ENCODE measurements around the gene EIF4A3. TPM values are rescaled to one million over a fixed set of nuclear protein-coding genes. Genes with fewer than 3 reads are reported as not detected.
A peak's percentile ranks its signal among the peaks of the same experiment; 100 is the strongest.

EIF4A3 gene
- 57.9 TPM for total RNA-seq

GRCh38 chr17:80147035-80147822 is at the start of gene EIF4A3:
Gene EIF4A3, minus strand, starts transcription at chr17:80147128. Its CDS starts 167 bp downstream, at chr17:80146961.
- peak; percentile 99 for DNase-seq (ENCODE audit: low spot score)

GRCh38 chr17:80196652-80197051 is 49.7 kb upstream of the EIF4A3 start:
- no peak for DNase-seq (ENCODE audit: low spot score)

GRCh38 chr17:80195671-80196529 is 49.0 kb upstream of the EIF4A3 start:
- DNase-seq (ENCODE audit: low spot score), result no peak

- no peak for DNase-seq (ENCODE audit: low spot score)
These were observed 48.2 kb upstream of the EIF4A3 start for GRCh38 chr17:80195141-80195540.

GRCh38 chr17:80191865-80192661 is 45.1 kb upstream of the EIF4A3 start:
- peak; percentile 57 for DNase-seq (ENCODE audit: low spot score)

- DNase-seq (ENCODE audit: low spot score), result no peak
These were observed 44.3 kb upstream of the EIF4A3 start for GRCh38 chr17:80191192-80191591.

- DNase-seq (ENCODE audit: low spot score), result no peak
These were observed 43.8 kb upstream of the EIF4A3 start for GRCh38 chr17:80190716-80191115.

GRCh38 chr17:80189611-80190010 is 42.7 kb upstream of the EIF4A3 start:
- no peak for DNase-seq (ENCODE audit: low spot score)

GRCh38 chr17:80187515-80187941 is 40.6 kb upstream of the EIF4A3 start:
- peak; percentile 40 for DNase-seq (ENCODE audit: low spot score)

- DNase-seq (ENCODE audit: low spot score), result no peak
These were observed 40.2 kb upstream of the EIF4A3 start for GRCh38 chr17:80187090-80187489.

- no peak for DNase-seq (ENCODE audit: low spot score)
These were observed 39.0 kb upstream of the EIF4A3 start for GRCh38 chr17:80185968-80186367.

GRCh38 chr17:80184423-80184714 is 37.4 kb upstream of the EIF4A3 start:
- DNase-seq (ENCODE audit: low spot score), result no peak

GRCh38 chr17:80183581-80184422 is 36.9 kb upstream of the EIF4A3 start:
- no peak for DNase-seq (ENCODE audit: low spot score)

GRCh38 chr17:80182845-80183223 is 35.9 kb upstream of the EIF4A3 start:
- DNase-seq (ENCODE audit: low spot score), result no peak

- DNase-seq (ENCODE audit: low spot score), result no peak
These were observed 35.4 kb upstream of the EIF4A3 start for GRCh38 chr17:80182118-80182844.

GRCh38 chr17:80181431-80181830 is 34.5 kb upstream of the EIF4A3 start:
- no peak for DNase-seq (ENCODE audit: low spot score)

- DNase-seq (ENCODE audit: low spot score), result no peak
These were observed 33.3 kb upstream of the EIF4A3 start for GRCh38 chr17:80180192-80180591.

GRCh38 chr17:80177986-80178595 is 31.2 kb upstream of the EIF4A3 start:
- no peak for DNase-seq (ENCODE audit: low spot score)

GRCh38 chr17:80176757-80177156 is 29.8 kb upstream of the EIF4A3 start:
- no peak for DNase-seq (ENCODE audit: low spot score)

- no peak for DNase-seq (ENCODE audit: low spot score)
These were observed 27.0 kb upstream of the EIF4A3 start for GRCh38 chr17:80173916-80174315.
